DND-41 (cell line): ENCODE data around the gene RNF213.

ENCODE experiments used
- EZH2 ChIP-seq: IDR thresholded peaks from 3 replicates; pipeline ENCODE4 v1.6.1; 2012; ENCODE audit warnings: borderline replicate concordance, low read depth, mild to moderate bottlenecking, moderate library complexity, low read length, inconsistent platforms; ENCODE audit not compliant: severe bottlenecking
- TF ChIP-seq, protein P1 (sequence below): IDR thresholded peaks from 2 replicates; pipeline ENCODE4 v1.5.1; 2012; ENCODE audit warnings: borderline replicate concordance, low read length, moderate library complexity, mild to moderate bottlenecking; ENCODE audit not compliant: poor library complexity, severe bottlenecking; ENCODE audit errors: extremely low read depth

DNA sequence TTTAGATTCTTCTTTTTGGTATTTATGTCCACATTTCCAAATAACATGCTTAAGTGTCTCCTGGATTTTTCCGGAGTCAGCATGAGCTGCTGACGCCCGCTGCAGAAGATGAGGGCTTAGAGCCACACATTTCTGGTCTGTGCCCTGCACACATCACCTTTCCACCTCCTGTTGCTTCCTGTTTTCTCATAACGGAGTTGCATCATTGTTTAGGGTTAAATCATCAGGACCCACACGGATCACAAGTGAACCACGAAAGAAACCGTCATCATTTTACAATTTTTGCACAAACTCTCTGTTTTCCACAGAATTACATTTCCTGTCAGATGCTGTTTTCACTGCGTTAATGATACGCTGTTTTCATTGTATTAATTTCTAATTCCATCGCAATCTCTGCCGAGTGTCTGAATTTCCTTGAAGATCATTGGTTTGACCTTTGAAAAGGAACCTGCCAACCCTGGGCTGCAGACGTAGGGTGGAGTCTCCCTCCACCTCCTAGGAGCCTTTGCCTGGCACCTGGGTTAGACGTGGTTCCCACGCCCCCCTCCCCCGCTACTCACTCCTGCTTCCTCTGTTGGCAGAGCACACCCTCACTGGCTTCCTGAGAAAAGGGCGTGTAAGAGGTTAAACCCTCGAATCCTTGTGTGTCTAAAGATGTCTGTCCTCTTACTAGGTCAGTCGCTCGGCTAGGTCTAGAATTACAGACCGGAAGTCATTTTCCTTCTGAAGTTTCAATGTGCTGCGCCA lies 68.2 kb downstream of the RNF213 start:
- TF ChIP-seq, protein P1, sequence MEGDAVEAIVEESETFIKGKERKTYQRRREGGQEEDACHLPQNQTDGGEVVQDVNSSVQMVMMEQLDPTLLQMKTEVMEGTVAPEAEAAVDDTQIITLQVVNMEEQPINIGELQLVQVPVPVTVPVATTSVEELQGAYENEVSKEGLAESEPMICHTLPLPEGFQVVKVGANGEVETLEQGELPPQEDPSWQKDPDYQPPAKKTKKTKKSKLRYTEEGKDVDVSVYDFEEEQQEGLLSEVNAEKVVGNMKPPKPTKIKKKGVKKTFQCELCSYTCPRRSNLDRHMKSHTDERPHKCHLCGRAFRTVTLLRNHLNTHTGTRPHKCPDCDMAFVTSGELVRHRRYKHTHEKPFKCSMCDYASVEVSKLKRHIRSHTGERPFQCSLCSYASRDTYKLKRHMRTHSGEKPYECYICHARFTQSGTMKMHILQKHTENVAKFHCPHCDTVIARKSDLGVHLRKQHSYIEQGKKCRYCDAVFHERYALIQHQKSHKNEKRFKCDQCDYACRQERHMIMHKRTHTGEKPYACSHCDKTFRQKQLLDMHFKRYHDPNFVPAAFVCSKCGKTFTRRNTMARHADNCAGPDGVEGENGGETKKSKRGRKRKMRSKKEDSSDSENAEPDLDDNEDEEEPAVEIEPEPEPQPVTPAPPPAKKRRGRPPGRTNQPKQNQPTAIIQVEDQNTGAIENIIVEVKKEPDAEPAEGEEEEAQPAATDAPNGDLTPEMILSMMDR, result no peak
- no peak for TF ChIP-seq EZH2
